H1 (cell line): ENCODE data around the gene PCDH9. TPM values are rescaled to one million over a fixed set of nuclear protein-coding genes. Genes with fewer than 3 reads are reported as not detected.

Experiments
- CTCF ChIA-PET: fragments of 300-600 bp; sonication (Branson Sonifier 250); formaldehyde crosslinking; loops from one replicate; lab custom pipeline; 2021; ENCODE audit not compliant: partially characterized antibody; lab: Charles Lee
- POLR2A ChIA-PET: fragments of 300-600 bp; sonication (Branson Sonifier 250); formaldehyde crosslinking; loops from one replicate; lab custom pipeline; 2021; ENCODE audit warnings: inconsistent platforms; ENCODE audit not compliant: partially characterized antibody; lab: Charles Lee
- DNase-seq, 2 experiments: peaks; one replicate each; pipeline versions ENCODE4 v3.0.0 to v3.0.0-alpha.2; 2010 to 2022; ENCODE audit warnings: low spot score in 2 of 2, low read depth in 1 of 2, mixed read lengths in 1 of 2
- FAIRE-seq: peaks from 2 replicates; lab custom pipeline; 2011; peaks lifted over from hg19 to GRCh38; lab: Jason Lieb, UNC
- H2AFZ ChIP-seq: 2 replicates; pipeline ENCODE4 v1.8.1; 2012; ENCODE audit warnings: low read length, inconsistent platforms
- H2AK5ac ChIP-seq: 2 replicates; pipeline ENCODE4 v1.6.1; 2013; ENCODE audit warnings: low read depth, low read length
- H2BK120ac ChIP-seq: replicated peaks from 2 replicates; pipeline ENCODE3; 2013; ENCODE audit warnings: low read depth, low read length, inconsistent platforms
- H2BK12ac ChIP-seq: 2 replicates; pipeline ENCODE4 v1.6.1; 2013; ENCODE audit warnings: low read depth, low read length
- H2BK15ac ChIP-seq: 2 replicates; pipeline ENCODE4 v1.6.1; 2013; ENCODE audit warnings: low read length
- H2BK20ac ChIP-seq: 2 replicates; pipeline ENCODE4 v1.6.1; 2013; ENCODE audit warnings: low read length
- H2BK5ac ChIP-seq: 2 replicates; pipeline ENCODE4 v1.6.1; 2013; ENCODE audit warnings: low read depth, low read length
- H3K14ac ChIP-seq: 2 replicates; pipeline ENCODE4 v1.6.1; 2013; ENCODE audit warnings: inconsistent platforms; ENCODE audit not compliant: insufficient read length
- H3K18ac ChIP-seq: 2 replicates; pipeline ENCODE4 v1.6.1; 2013; ENCODE audit warnings: low read length; ENCODE audit errors: extremely low read depth
- H3K23ac ChIP-seq: 2 replicates; pipeline ENCODE4 v1.6.1; 2013; ENCODE audit warnings: inconsistent platforms; ENCODE audit not compliant: insufficient read length
- H3K23me2 ChIP-seq: 2 replicates; pipeline ENCODE4 v1.6.1; 2013; ENCODE audit warnings: low read depth, low read length
- H3K27ac ChIP-seq: 2 replicates; pipeline ENCODE4 v1.6.1; 2011; ENCODE audit warnings: low read depth, low read length, inconsistent platforms
- H3K27me3 ChIP-seq, 4 experiments: replicated peaks in 1 of 4; 1 replicate in 1 of 4; 2 replicates in 3 of 4; pipeline versions ENCODE4 v1.6.1 to v1.8.1; 2011 to 2013; ENCODE audit warnings: low read length in 3 of 4, mild to moderate bottlenecking in 3 of 4, inconsistent platforms in 2 of 4, mixed read lengths in 2 of 4, moderate library complexity in 1 of 4; ENCODE audit not compliant: control insufficient read depth in 3 of 4, insufficient read depth in 3 of 4; ENCODE audit errors: extremely low read depth in 1 of 4
- H3K36me3 ChIP-seq, 4 experiments: 2 replicates each; pipeline versions ENCODE4 v1.6.1 to v1.8.1; 2011 to 2013; ENCODE audit warnings: mild to moderate bottlenecking in 4 of 4, low read length in 3 of 4, moderate library complexity in 2 of 4, control low read depth in 1 of 4, inconsistent platforms in 1 of 4; ENCODE audit not compliant: insufficient read depth in 4 of 4, control insufficient read depth in 2 of 4
- H3K4ac ChIP-seq: replicated peaks from 2 replicates; pipeline ENCODE3; 2013; ENCODE audit warnings: low read length, low read depth, mixed read lengths, inconsistent platforms; ENCODE audit not compliant: insufficient read length
- H3K4me1 ChIP-seq, 4 experiments: replicated peaks in 1 of 4; 1 replicate in 1 of 4; 2 replicates in 3 of 4; pipeline versions ENCODE4 v1.6.1 to v1.8.1; 2011 to 2013; ENCODE audit warnings: low read length in 3 of 4, inconsistent platforms in 2 of 4, mixed read lengths in 1 of 4; ENCODE audit not compliant: insufficient read depth in 4 of 4, control insufficient read depth in 3 of 4
- H3K4me2 ChIP-seq, 2 experiments: 2 replicates each; pipeline versions ENCODE4 v1.6.1 to v1.8.1; 2011 to 2013; ENCODE audit warnings: low read depth in 2 of 2, low read length in 2 of 2, control low read depth in 1 of 2, inconsistent platforms in 1 of 2, mild to moderate bottlenecking in 1 of 2; ENCODE audit not compliant: insufficient read depth in 1 of 2
- H3K4me3 ChIP-seq, 4 experiments: fragments of 200-600, 300-600 bp in 1 of 4; sonication (generic), shearing (Covaris generic), sonication (Bioruptor Twin) in 1 of 4; 2 replicates each; pipeline versions ENCODE4 v1.5.1 to v1.8.1; 2011 to 2016; ENCODE audit warnings: low read length in 4 of 4, low read depth in 3 of 4, control low read depth in 2 of 4, inconsistent platforms in 2 of 4, mild to moderate bottlenecking in 2 of 4, mixed read lengths in 1 of 4, moderate library complexity in 1 of 4; ENCODE audit not compliant: insufficient read depth in 2 of 4; ENCODE audit errors: extremely low read depth in 1 of 4
- H3K56ac ChIP-seq: replicated peaks from 2 replicates; pipeline ENCODE3; 2013; ENCODE audit warnings: low read depth, mild to moderate bottlenecking, mixed read lengths, low read length, inconsistent platforms; ENCODE audit not compliant: insufficient read length
- H3K79me1 ChIP-seq: 2 replicates; pipeline ENCODE4 v1.6.1; 2013; ENCODE audit warnings: low read depth, low read length, control low read depth
- H3K79me2 ChIP-seq, 2 experiments: 2 replicates each; pipeline versions ENCODE4 v1.6.1 to v1.8.1; 2012 to 2013; ENCODE audit warnings: low read length in 2 of 2, mild to moderate bottlenecking in 2 of 2, inconsistent platforms in 1 of 2; ENCODE audit not compliant: insufficient read depth in 2 of 2, control insufficient read depth in 1 of 2
- H3K9ac ChIP-seq, 4 experiments: replicated peaks in 1 of 4; 1 replicate in 1 of 4; 2 replicates in 3 of 4; pipeline versions ENCODE4 v1.6.1 to v1.8.1; 2011 to 2013; ENCODE audit warnings: low read depth in 3 of 4, low read length in 3 of 4, control low read depth in 2 of 4, mild to moderate bottlenecking in 2 of 4, moderate library complexity in 2 of 4, inconsistent platforms in 1 of 4; ENCODE audit errors: extremely low read depth in 1 of 4
- H3K9me3 ChIP-seq, 2 experiments: 2 replicates each; pipeline versions ENCODE4 v1.6.1 to v1.8.1; 2012 to 2013; ENCODE audit warnings: mild to moderate bottlenecking in 2 of 2, moderate library complexity in 2 of 2, control low read depth in 1 of 2, inconsistent platforms in 1 of 2, low read depth in 1 of 2, low read length in 1 of 2, mixed read lengths in 1 of 2; ENCODE audit not compliant: insufficient read depth in 2 of 2
- H4K20me1 ChIP-seq, 2 experiments: replicated peaks in 1 of 2; 2 replicates each; pipeline versions ENCODE3 to v1.8.1; 2011 to 2013; ENCODE audit warnings: inconsistent platforms in 2 of 2, low read length in 2 of 2, mild to moderate bottlenecking in 1 of 2; ENCODE audit not compliant: insufficient read depth in 2 of 2, control insufficient read depth in 1 of 2
- H4K5ac ChIP-seq: 2 replicates; pipeline ENCODE4 v1.6.1; 2013; ENCODE audit warnings: low read length, low read depth, mixed read lengths, inconsistent platforms; ENCODE audit not compliant: insufficient read length
- H4K8ac ChIP-seq: 2 replicates; pipeline ENCODE4 v1.8.0; 2013; ENCODE audit warnings: mild to moderate bottlenecking, moderate library complexity, low read length, inconsistent platforms; ENCODE audit not compliant: insufficient read depth; ENCODE audit errors: extremely low read depth
- H4K91ac ChIP-seq: replicated peaks from 2 replicates; pipeline ENCODE3; 2013; ENCODE audit warnings: low read length, mixed read lengths, inconsistent platforms; ENCODE audit not compliant: insufficient read length
- BCL11A ChIP-seq, 2 experiments: IDR thresholded peaks; one replicate each; pipeline ENCODE4 v1.6.1; 2011; ENCODE audit warnings: low read depth in 2 of 2, low read length in 2 of 2, mild to moderate bottlenecking in 2 of 2
- CREB1 ChIP-seq: IDR thresholded peaks from 2 replicates; pipeline ENCODE4 v1.6.1; 2012; ENCODE audit warnings: inconsistent platforms
- EZH2 ChIP-seq: fragments of 200-600 bp; sonication (generic); IDR thresholded peaks from 2 replicates; pipeline ENCODE4 v1.7.1; 2012; ENCODE audit warnings: low read depth, mild to moderate bottlenecking, moderate library complexity, low read length, inconsistent platforms; ENCODE audit not compliant: severe bottlenecking
- MAFK ChIP-seq: IDR thresholded peaks from 2 replicates; pipeline ENCODE4 v1.6.1; 2012; ENCODE audit warnings: low read depth, mild to moderate bottlenecking, improper control_type of control experiment, low read length
- RAD21 ChIP-seq, 2 experiments: IDR thresholded peaks in 1 of 2; conservative IDR thresholded peaks in 1 of 2; 2 replicates each; pipeline ENCODE4 v1.6.1; 2011; ENCODE audit warnings: low read depth in 2 of 2, low read length in 2 of 2, improper control_type of control experiment in 1 of 2, inconsistent platforms in 1 of 2, mild to moderate bottlenecking in 1 of 2, moderate library complexity in 1 of 2
- RBBP5 ChIP-seq: IDR thresholded peaks from 2 replicates; pipeline ENCODE4 v1.7.1; 2012; ENCODE audit warnings: low read depth, mild to moderate bottlenecking, inconsistent platforms, low read length, moderate library complexity, borderline replicate concordance
- SP2 ChIP-seq: IDR thresholded peaks from 2 replicates; pipeline ENCODE4 v1.6.1; 2012; ENCODE audit warnings: mild to moderate bottlenecking, low read length, inconsistent platforms
- TCF12 ChIP-seq: IDR thresholded peaks from 2 replicates; pipeline ENCODE4 v1.6.1; 2011; ENCODE audit warnings: low read depth, mild to moderate bottlenecking, low read length
- ZNF274 ChIP-seq: IDR thresholded peaks from 2 replicates; pipeline ENCODE4 v1.7.0; 2012; ENCODE audit warnings: low read length, borderline replicate concordance; ENCODE audit errors: extremely low read depth
- WGBS, 2 experiments: shearing (Covaris generic) in 1 of 2; methylation state at CpG; one replicate each; pipeline versions ENCODE4 v1.1.6 to v1.1.7; 2013 to 2015; ENCODE audit warnings: low lambda C conversion rate in 2 of 2, mixed read lengths in 2 of 2, inconsistent platforms in 1 of 2, low coverage in 1 of 2, missing lambda C conversion rate in 1 of 2; ENCODE audit not compliant: insufficient replicate concordance in 2 of 2, insufficient coverage in 1 of 2, insufficient read length in 1 of 2; ENCODE audit errors: extremely low coverage in 1 of 2, missing lambda C conversion rate in 1 of 2; 5-methylcytosine and 5-hydroxymethylcytosine counted together
- polyA plus RNA-seq, 7 experiments: library from polyadenylated mRNA; depleted of rRNA in 3 of 7; stranded (reverse) in 5 of 7; unstranded in 2 of 7; fragments of >200 nt in 5 of 7; fragments of 200-250 nt in 2 of 7; gene quantifications; 1 replicate in 5 of 7; 2 replicates in 1 of 7; 4 replicates in 1 of 7; pipeline versions ENCODE4 v1.2.1 to v1.2.3, GENCODE V29; 2011 to 2013; ENCODE audit warnings: missing spikeins in 2 of 7, mixed read lengths in 2 of 7
- total RNA-seq: library from RNA; stranded (reverse); fragmentation: NEBNext Ultra II Directional; extraction: Animal tissue kit (Norgen Biotek cat#: 25700); gene quantifications from 2 replicates; pipeline ENCODE4 v1.2.1, GENCODE V29; 2021

PCDH9 gene
- total and polyA plus RNA-seq, 2 of the 8 experiments (the other 6 are each of a cell fraction or from before 2014, with no cell fraction given), result 0.12 to 0.60 TPM

DNA sequence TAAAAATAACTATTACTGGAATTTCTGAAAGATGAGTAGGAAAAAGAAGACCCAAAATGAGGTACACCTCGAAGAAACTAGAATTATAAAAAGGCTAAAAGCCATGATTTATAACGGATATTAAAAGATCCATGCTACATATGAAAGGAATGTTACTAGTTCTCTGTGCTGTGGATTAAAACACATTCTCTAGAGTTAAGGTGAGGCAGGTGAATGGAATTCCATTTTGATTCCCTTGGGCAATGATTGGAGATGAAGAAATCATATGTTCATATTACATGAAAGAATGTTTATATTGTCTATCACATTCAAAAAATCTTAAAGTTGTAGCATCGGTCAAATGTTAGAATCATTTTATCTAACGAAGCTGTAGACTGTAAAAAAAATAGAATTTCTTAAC is 783.7 kb downstream of the PCDH9 start:
- Histone ChIP-seq H3K4me3 (no peak overlapping the region), H2AFZ (no peak overlapping the region), H3K23ac (no peak overlapping the region), H3K4me2 (no peak overlapping the region), H3K4ac (no peak overlapping the region), H3K4me1 (no peaks in the 10 kb centered on the region), H4K5ac (no peak overlapping the region), H4K8ac (no peak overlapping the region), H3K14ac (no peak overlapping the region), H3K36me3 (no peaks in the 10 kb centered on the region), H3K79me1 (no peaks in the 10 kb centered on the region), H2AK5ac (no peak overlapping the region), H4K91ac (no peak overlapping the region), H3K27ac (no peak overlapping the region), H3K9me3 (no peaks in the 10 kb centered on the region), H3K27me3 (no peaks in the 10 kb centered on the region), H2BK12ac (no peak overlapping the region), H2BK20ac (no peak overlapping the region), H2BK5ac (no peak overlapping the region), H3K9ac (no peak overlapping the region), H2BK120ac (no peak overlapping the region), H2BK15ac (no peak overlapping the region), H4K20me1 (no peaks in the 10 kb centered on the region), H3K56ac (no peak overlapping the region), H3K23me2 (no peaks in the 10 kb centered on the region), H3K79me2 (no peaks in the 10 kb centered on the region), H3K18ac (no peak overlapping the region)
- WGBS, 2 experiments, result 77% methylated on average over 4 of the region's 4 CpGs; no CpG with 5 or more reads in 1 of the 2 experiments
- TF ChIP-seq MAFK (no peak), CREB1 (no peak), SP2 (no peak), RBBP5 (no peak), TCF12 (no peak), EZH2 (no peak), BCL11A (IDR thresholded peaks at IDR 0.05; ENCODE audit: low read depth in 2 of 2, low read length in 2 of 2) (no peak), RAD21 (IDR thresholded peaks at IDR 0.05 in 1 of 2, conservative IDR thresholded peaks at IDR 0.05 in 1 of 2; ENCODE audit: low read depth in 2 of 2, low read length in 2 of 2) (no peak), ZNF274 (no peak)
- DNase-seq (no peak), FAIRE-seq (no peak)
- ChIA-PET CTCF (no interaction called here), POLR2A (no interaction called here)
